Measurements from ENCODE around the gene ALDH1B1. TPM values are rescaled to one million over a fixed set of nuclear protein-coding genes. Genes with fewer than 3 reads are reported as not detected.

ALDH1B1 gene
- total RNA-seq, 1 experiment from 2014 or later = 55.5 TPM

DNA sequence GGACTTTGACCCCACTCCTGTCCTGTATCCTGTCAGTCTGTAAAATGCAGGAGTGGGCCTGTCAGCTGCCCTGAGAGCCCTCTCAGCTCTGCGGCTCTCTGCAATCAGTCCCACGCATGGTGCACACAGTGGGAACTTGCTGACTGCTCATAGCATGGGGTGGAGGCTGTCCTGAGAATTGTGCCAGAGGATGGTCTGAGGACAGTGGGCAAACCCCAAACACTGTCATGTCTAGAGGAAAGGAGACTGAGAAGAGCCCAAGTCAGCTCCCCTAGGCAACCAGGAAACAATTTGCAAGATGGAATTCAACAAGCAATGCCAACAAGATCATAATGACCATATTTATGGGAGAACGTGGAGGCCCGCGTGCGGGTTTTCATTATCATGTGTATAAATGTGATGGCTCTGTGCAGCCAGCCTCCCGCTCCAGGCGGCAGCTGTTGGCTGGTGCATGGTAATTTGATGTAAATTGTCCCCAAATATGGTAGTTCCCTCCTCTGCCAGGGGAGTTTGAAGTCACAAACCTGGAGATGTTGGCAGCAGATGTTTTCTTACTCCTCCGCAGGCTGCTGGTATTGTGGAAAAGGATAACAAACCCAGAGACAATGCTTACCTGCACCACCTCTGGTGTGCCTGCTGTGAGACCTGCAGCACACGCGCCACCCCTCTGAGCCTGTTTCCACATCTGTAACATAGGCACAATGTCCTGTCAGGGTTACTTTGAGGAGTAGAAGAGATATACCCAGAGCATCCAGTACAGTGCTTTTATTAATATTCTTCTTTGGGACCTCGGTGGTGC is 39.8 kb upstream of the ALDH1B1 start:
- Mint-ChIP-seq H3K9me3 (no peaks in the 10 kb centered on the region), H3K4me1 (peaks cover 22% of the 10 kb centered on the region), H3K36me3 (no peaks in the 10 kb centered on the region), H3K27ac (no peak overlapping the region), H3K4me3 (no peak overlapping the region), H3K27me3 (ENCODE audit: low read depth) (peaks cover 35% of the 10 kb centered on the region)
- POLR2A ChIA-PET = no interaction called here
- ATAC-seq (no peak), DNase-seq (ENCODE audit: low spot score) (no peak)
- CTCF ChIA-PET = no interaction called here
- peak; percentile 57 for TF ChIP-seq ZNF423 (CRISPR knock-in tag; IDR thresholded peaks at IDR 0.05)
- no peak for TF ChIP-seq FOXP4 (CRISPR knock-in tag; IDR thresholded peaks at IDR 0.05)

GRCh38 chr9:38355115-38355514 is 37.4 kb upstream of the ALDH1B1 start:
- no peaks in the 10 kb centered on the region for H3K36me3 Mint-ChIP-seq
- no peaks in the 10 kb centered on the region for H3K9me3 Mint-ChIP-seq
- POLR2A ChIA-PET = no interaction called here
- CTCF ChIA-PET = no interaction called here
- DNase-seq (ENCODE audit: low spot score) = no peak
- peaks cover 9% of the 10 kb centered on the region for H3K4me1 Mint-ChIP-seq
- no peak for ATAC-seq
- no peak for TF ChIP-seq SMAD4 (CRISPR knock-in tag; IDR thresholded peaks at IDR 0.05)
- TF ChIP-seq ZNF532 (CRISPR knock-in tag; IDR thresholded peaks at IDR 0.05; ENCODE audit: borderline replicate concordance) = no peak
- no peak for TF ChIP-seq ZBTB21 (CRISPR knock-in tag; IDR thresholded peaks at IDR 0.05; ENCODE audit: borderline replicate concordance)
- TF ChIP-seq TP53 (CRISPR knock-in tag; IDR thresholded peaks at IDR 0.05) = no peak
- TF ChIP-seq, protein P1, sequence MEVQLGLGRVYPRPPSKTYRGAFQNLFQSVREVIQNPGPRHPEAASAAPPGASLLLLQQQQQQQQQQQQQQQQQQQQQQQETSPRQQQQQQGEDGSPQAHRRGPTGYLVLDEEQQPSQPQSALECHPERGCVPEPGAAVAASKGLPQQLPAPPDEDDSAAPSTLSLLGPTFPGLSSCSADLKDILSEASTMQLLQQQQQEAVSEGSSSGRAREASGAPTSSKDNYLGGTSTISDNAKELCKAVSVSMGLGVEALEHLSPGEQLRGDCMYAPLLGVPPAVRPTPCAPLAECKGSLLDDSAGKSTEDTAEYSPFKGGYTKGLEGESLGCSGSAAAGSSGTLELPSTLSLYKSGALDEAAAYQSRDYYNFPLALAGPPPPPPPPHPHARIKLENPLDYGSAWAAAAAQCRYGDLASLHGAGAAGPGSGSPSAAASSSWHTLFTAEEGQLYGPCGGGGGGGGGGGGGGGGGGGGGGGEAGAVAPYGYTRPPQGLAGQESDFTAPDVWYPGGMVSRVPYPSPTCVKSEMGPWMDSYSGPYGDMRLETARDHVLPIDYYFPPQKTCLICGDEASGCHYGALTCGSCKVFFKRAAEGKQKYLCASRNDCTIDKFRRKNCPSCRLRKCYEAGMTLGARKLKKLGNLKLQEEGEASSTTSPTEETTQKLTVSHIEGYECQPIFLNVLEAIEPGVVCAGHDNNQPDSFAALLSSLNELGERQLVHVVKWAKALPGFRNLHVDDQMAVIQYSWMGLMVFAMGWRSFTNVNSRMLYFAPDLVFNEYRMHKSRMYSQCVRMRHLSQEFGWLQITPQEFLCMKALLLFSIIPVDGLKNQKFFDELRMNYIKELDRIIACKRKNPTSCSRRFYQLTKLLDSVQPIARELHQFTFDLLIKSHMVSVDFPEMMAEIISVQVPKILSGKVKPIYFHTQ (CRISPR knock-in tag; IDR thresholded peaks at IDR 0.05) = no peak
- no peak for TF ChIP-seq ATF1 (CRISPR knock-in tag; IDR thresholded peaks at IDR 0.05)
- no peak for TF ChIP-seq TEAD4 (CRISPR knock-in tag; IDR thresholded peaks at IDR 0.05)
- TF ChIP-seq MAX (CRISPR knock-in tag; IDR thresholded peaks at IDR 0.05) = no peak
- TF ChIP-seq GTF2I (CRISPR knock-in tag; conservative IDR thresholded peaks at IDR 0.05) = no peak
- no peak for TF ChIP-seq RELA (CRISPR knock-in tag; IDR thresholded peaks at IDR 0.05; ENCODE audit: borderline replicate concordance)
- no peak for TF ChIP-seq HMGA2 (CRISPR knock-in tag; IDR thresholded peaks at IDR 0.05)
- TF ChIP-seq SMAD3 (CRISPR knock-in tag; IDR thresholded peaks at IDR 0.05; ENCODE audit: borderline replicate concordance) = no peak
- TF ChIP-seq ZNF425 (CRISPR knock-in tag; conservative IDR thresholded peaks at IDR 0.05) = no peak
- TF ChIP-seq ZNF671 (CRISPR knock-in tag; IDR thresholded peaks at IDR 0.05) = no peak
- TF ChIP-seq, protein P2, sequence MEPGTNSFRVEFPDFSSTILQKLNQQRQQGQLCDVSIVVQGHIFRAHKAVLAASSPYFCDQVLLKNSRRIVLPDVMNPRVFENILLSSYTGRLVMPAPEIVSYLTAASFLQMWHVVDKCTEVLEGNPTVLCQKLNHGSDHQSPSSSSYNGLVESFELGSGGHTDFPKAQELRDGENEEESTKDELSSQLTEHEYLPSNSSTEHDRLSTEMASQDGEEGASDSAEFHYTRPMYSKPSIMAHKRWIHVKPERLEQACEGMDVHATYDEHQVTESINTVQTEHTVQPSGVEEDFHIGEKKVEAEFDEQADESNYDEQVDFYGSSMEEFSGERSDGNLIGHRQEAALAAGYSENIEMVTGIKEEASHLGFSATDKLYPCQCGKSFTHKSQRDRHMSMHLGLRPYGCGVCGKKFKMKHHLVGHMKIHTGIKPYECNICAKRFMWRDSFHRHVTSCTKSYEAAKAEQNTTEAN (CRISPR knock-in tag; IDR thresholded peaks at IDR 0.05) = no peak
- TF ChIP-seq EMX1 (CRISPR knock-in tag; IDR thresholded peaks at IDR 0.05) = no peak
- TF ChIP-seq SP1 (CRISPR knock-in tag; conservative IDR thresholded peaks at IDR 0.05) = no peak
- H3K4me3 Mint-ChIP-seq = no peak overlapping the region
- H3K27ac Mint-ChIP-seq = no peak overlapping the region
- H3K27me3 Mint-ChIP-seq (ENCODE audit: low read depth) = peaks cover 26% of the 10 kb centered on the region

All from WTC11 (cell line).